SK-N-MC (cell line): ENCODE data around the gene DMAC2L.

ENCODE experiments used
- EZH2 ChIP-seq: fragments of 200-600 bp; sonication (generic); IDR thresholded peaks from one replicate; pipeline ENCODE4 v1.6.1; 2017; ENCODE audit warnings: antibody characterized with exemption
- FOXP2 ChIP-seq: optimal IDR thresholded peaks from 2 replicates; pipeline ENCODE3; 2011; ENCODE audit warnings: mild to moderate bottlenecking, moderate library complexity; ENCODE audit not compliant: insufficient read depth; ENCODE audit errors: extremely low read length, control extremely low read depth
- POLR2AphosphoS5 ChIP-seq: IDR thresholded peaks from 2 replicates; pipeline ENCODE4 v1.6.1; 2012; ENCODE audit warnings: mild to moderate bottlenecking, low read depth, low read length, borderline replicate concordance

GRCh38 chr14:50353126-50353525, 41.0 kb downstream of the DMAC2L start:
- no peak for TF ChIP-seq EZH2
- no peak for TF ChIP-seq POLR2AphosphoS5
- no peak for TF ChIP-seq FOXP2
